Fibroblast of mammary gland (primary cell): ENCODE measurements around the gene ANKRD53.

ENCODE experiments used
- DNase-seq: peaks from one replicate; pipeline ENCODE4 v3.0.0-alpha.2; 2010; ENCODE audit warnings: low read depth
- H3K4me3 ChIP-seq: 2 replicates; pipeline ENCODE4 v1.5.1; 2011; ENCODE audit warnings: low read depth, mild to moderate bottlenecking, low read length, moderate library complexity; ENCODE audit not compliant: control insufficient read depth
- CTCF ChIP-seq: conservative IDR thresholded peaks from 2 replicates; pipeline ENCODE4 v1.5.1; 2011; ENCODE audit warnings: low read depth, low read length, inconsistent platforms; ENCODE audit not compliant: control insufficient read depth, insufficient read depth

Gene ANKRD53

GRCh38 chr2:70990216-70990615 is 11.8 kb downstream of the ANKRD53 start:
- no peak overlapping the region for H3K4me3 ChIP-seq
- no peak for TF ChIP-seq CTCF
- DNase-seq: no peak

GRCh38 chr2:70991142-70991541 is 12.7 kb downstream of the ANKRD53 start:
- no peak for DNase-seq

GRCh38 chr2:70991742-70992141 is 13.3 kb downstream of the ANKRD53 start:
- DNase-seq: no peak
- TF ChIP-seq CTCF: no peak
- no peak overlapping the region for H3K4me3 ChIP-seq

More at GRCh38 chr2:70991142-70991541, 12.7 kb downstream of the ANKRD53 start:
- no peak for TF ChIP-seq CTCF
- no peak overlapping the region for H3K4me3 ChIP-seq

- DNase-seq: no peak
- no peak for TF ChIP-seq CTCF
- H3K4me3 ChIP-seq: peak overlapping the region; percentile 68
These were observed 14.8 kb downstream of the ANKRD53 start for GRCh38 chr2:70992945-70993853.

GRCh38 chr2:70994009-70994698 is 15.7 kb downstream of the ANKRD53 start:
- peak overlapping the region; percentile 68 for H3K4me3 ChIP-seq
- no peak for DNase-seq
- no peak for TF ChIP-seq CTCF

- TF ChIP-seq CTCF: peak; percentile 42
- DNase-seq: peak; percentile 74
- peak within 1 kb of the TSS; percentile 68 for H3K4me3 ChIP-seq
These were observed 16.4 kb downstream of the ANKRD53 start, which contains the start of gene TEX261 for GRCh38 chr2:70994699-70995425. TSS of gene TEX261 (minus strand) at chr2:70994873. CDS start at chr2:70994757, 116 bp downstream.
